Upper lobe of left lung (tissue), 4 donors: Measurements from ENCODE around the gene TMEM258.

Source experiments
- CTCF ChIP-seq, 6 experiments: fragments of 450-650 bp in 4 of 6; fragments of 200-600 bp in 2 of 6; sonication (generic) in 2 of 6; IDR thresholded peaks; one replicate each; pipeline ENCODE4 v1.5.1; 2016 to 2019; ENCODE audit warnings: antibody characterized with exemption in 6 of 6
- EP300 ChIP-seq, 4 donors: sonication (generic); formaldehyde crosslinking; IDR thresholded peaks; one replicate each; pipeline ENCODE4 v1.5.1; 2017; ENCODE audit warnings: antibody characterized with exemption in 4 of 4, control low read depth in 2 of 4
- POLR2A ChIP-seq, 4 donors: fragments of 450-650 bp; IDR thresholded peaks; one replicate each; pipeline ENCODE4 v1.5.1; 2016 to 2017; ENCODE audit warnings: antibody characterized with exemption in 4 of 4, mild to moderate bottlenecking in 2 of 4

- no peak for TF ChIP-seq EP300 (IDR thresholded peaks at IDR 0.05)
- no peak for TF ChIP-seq CTCF (IDR thresholded peaks at IDR 0.05)
- TF ChIP-seq POLR2A (IDR thresholded peaks at IDR 0.05): no peak
Observed at GRCh38 chr11:61778357-61778886, 14.0 kb downstream of the TMEM258 start.
